Breast epithelium (tissue), 3 donors: Measurements from ENCODE around the gene TTLL11.

ENCODE experiments used
- POLR2A ChIP-seq: fragments of 450-650 bp; IDR thresholded peaks from one replicate; pipeline ENCODE4 v1.6.1; 2016; ENCODE audit warnings: antibody characterized with exemption, mild to moderate bottlenecking, moderate library complexity
- TF ChIP-seq, protein P1 (sequence below), 3 donors: fragments of 450-650 bp; IDR thresholded peaks; one replicate each; pipeline ENCODE4 v1.5.1; 2016 to 2017; ENCODE audit warnings: antibody characterized with exemption in 3 of 3, mild to moderate bottlenecking in 3 of 3, moderate library complexity in 3 of 3

DNA sequence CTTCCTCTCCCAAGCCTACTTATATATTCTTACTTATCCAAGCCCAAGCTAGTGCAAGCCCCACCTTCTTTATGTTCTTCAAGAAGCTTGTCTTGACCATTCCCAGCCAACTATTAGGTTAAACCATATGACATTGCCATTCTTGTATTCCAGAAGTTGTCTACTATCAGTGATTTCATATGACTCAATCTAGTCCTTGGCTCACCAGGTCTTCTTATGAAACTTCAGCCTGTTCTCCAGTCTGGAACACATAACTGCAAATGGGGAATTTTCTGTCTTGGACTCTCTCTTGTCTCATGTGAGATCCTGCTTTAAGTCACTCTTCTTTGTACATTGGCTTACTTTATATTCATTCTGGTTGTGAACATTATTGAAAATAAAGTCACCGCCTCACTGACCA, 130.7 kb downstream of the TTLL11 start:
- TF ChIP-seq POLR2A, result no peak
- TF ChIP-seq, protein P1, sequence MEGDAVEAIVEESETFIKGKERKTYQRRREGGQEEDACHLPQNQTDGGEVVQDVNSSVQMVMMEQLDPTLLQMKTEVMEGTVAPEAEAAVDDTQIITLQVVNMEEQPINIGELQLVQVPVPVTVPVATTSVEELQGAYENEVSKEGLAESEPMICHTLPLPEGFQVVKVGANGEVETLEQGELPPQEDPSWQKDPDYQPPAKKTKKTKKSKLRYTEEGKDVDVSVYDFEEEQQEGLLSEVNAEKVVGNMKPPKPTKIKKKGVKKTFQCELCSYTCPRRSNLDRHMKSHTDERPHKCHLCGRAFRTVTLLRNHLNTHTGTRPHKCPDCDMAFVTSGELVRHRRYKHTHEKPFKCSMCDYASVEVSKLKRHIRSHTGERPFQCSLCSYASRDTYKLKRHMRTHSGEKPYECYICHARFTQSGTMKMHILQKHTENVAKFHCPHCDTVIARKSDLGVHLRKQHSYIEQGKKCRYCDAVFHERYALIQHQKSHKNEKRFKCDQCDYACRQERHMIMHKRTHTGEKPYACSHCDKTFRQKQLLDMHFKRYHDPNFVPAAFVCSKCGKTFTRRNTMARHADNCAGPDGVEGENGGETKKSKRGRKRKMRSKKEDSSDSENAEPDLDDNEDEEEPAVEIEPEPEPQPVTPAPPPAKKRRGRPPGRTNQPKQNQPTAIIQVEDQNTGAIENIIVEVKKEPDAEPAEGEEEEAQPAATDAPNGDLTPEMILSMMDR (IDR thresholded peaks at IDR 0.05), result no peak
